ENCODE results near the gene ZNF761. TPM values are rescaled to one million over a fixed set of nuclear protein-coding genes. Genes with fewer than 3 reads are reported as not detected.

Gene ZNF761
- total and polyA plus RNA-seq, 2 of the 13 experiments (the other 11 are each of a cell fraction or from before 2014, with no cell fraction given), result 11.6 to 16.2 TPM

GRCh38 chr19:53461866-53462265 lies 30.1 kb downstream of the ZNF761 start:
- no peaks in the 10 kb centered on the region for H3K27me3 ChIP-seq (ENCODE audit: control insufficient read depth in 1 of 2, insufficient read depth in 2 of 2, low read length in 2 of 2)
- in situ Hi-C loops (cut with HindIII; ENCODE audit: extremely low pct_ligation_motif_present, low pct_unique_long_range_greater_than_20kb), result no loop called here
- BruUV-seq (replicated peaks), result no TSS peak
- peaks cover 44% of the 10 kb centered on the region for H3K4me1 ChIP-seq (ENCODE audit: insufficient read depth, low read length)
- no peak overlapping the region for H3K27ac ChIP-seq (ENCODE audit: extremely low read length, insufficient read depth, low read length)
- no peak for ATAC-seq
- intact Hi-C loops (cut with micrococcal nuclease; ENCODE audit: unreplicated experiment), result no loop called here
- DNase-seq (ENCODE audit: low spot score), result no peak
- no peak overlapping the region for H3K4me2 ChIP-seq (ENCODE audit: low read depth, low read length)
- FAIRE-seq, result no peak
- TF ChIP-seq, protein P1, sequence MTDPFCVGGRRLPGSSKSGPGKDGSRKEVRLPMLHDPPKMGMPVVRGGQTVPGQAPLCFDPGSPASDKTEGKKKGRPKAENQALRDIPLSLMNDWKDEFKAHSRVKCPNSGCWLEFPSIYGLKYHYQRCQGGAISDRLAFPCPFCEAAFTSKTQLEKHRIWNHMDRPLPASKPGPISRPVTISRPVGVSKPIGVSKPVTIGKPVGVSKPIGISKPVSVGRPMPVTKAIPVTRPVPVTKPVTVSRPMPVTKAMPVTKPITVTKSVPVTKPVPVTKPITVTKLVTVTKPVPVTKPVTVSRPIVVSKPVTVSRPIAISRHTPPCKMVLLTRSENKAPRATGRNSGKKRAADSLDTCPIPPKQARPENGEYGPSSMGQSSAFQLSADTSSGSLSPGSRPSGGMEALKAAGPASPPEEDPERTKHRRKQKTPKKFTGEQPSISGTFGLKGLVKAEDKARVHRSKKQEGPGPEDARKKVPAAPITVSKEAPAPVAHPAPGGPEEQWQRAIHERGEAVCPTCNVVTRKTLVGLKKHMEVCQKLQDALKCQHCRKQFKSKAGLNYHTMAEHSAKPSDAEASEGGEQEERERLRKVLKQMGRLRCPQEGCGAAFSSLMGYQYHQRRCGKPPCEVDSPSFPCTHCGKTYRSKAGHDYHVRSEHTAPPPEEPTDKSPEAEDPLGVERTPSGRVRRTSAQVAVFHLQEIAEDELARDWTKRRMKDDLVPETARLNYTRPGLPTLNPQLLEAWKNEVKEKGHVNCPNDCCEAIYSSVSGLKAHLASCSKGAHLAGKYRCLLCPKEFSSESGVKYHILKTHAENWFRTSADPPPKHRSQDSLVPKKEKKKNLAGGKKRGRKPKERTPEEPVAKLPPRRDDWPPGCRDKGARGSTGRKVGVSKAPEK (CRISPR knock-in tag; IDR thresholded peaks at IDR 0.05; ENCODE audit: borderline replicate concordance), result no peak
- TF ChIP-seq ZNF468 (CRISPR knock-in tag; IDR thresholded peaks at IDR 0.05) (no peak), ZNF431 (CRISPR knock-in tag; IDR thresholded peaks at IDR 0.05; ENCODE audit: borderline replicate concordance, low read depth) (no peak), ZNF18 (CRISPR knock-in tag; IDR thresholded peaks at IDR 0.05; ENCODE audit: insufficient replicate concordance) (no peak), ZNF7 (CRISPR knock-in tag; IDR thresholded peaks at IDR 0.05) (peak; percentile 50; the same call in 1 of the 2 replicates)
- CTCF ChIA-PET (ENCODE audit: low intra/inter-chr PET ratio, low total read pairs), result no interaction called here
- no peaks in the 10 kb centered on the region for H3K36me3 ChIP-seq (replicated peaks in 1 of 2; ENCODE audit: control insufficient read depth in 1 of 2, insufficient read depth in 2 of 2, low read length in 2 of 2)
- WGBS (ENCODE audit: low lambda C conversion rate), result 91% methylated on average over 6 of the region's 6 CpGs
- H4K20me1 ChIP-seq (ENCODE audit: insufficient read depth, low read length), result no peaks in the 10 kb centered on the region
- POLR2A ChIA-PET, result no interaction called here
- H2AFZ ChIP-seq (ENCODE audit: low read length), result no peak overlapping the region
- peaks cover 16% of the 10 kb centered on the region for H3K9me3 ChIP-seq (ENCODE audit: low read length)
- H3K4me3 ChIP-seq (replicated peaks in 1 of 3; ENCODE audit: insufficient read depth in 1 of 3, low read depth in 2 of 3, low read length in 3 of 3), result no peak overlapping the region
- no peak overlapping the region for H3K9ac ChIP-seq (ENCODE audit: insufficient read depth, low read depth, low read length)
- no peaks in the 10 kb centered on the region for H3K79me2 ChIP-seq (ENCODE audit: insufficient read depth, low read length)

Data from HepG2 (cell line).